Measurements from ENCODE around the gene WDR55. TPM values are rescaled to one million over a fixed set of nuclear protein-coding genes. Genes with fewer than 3 reads are reported as not detected.

Gene WDR55
- total and polyA plus RNA-seq, 2 of the 8 experiments (the other 6 are each of a cell fraction or from before 2014, with no cell fraction given) = 15.3 to 22.7 TPM

GRCh38 chr5:140674629-140675028, 9.9 kb downstream of the WDR55 start:
- Histone ChIP-seq H3K27ac (ENCODE audit: low read depth, low read length) (no peak overlapping the region), H2BK15ac (ENCODE audit: low read length) (no peak overlapping the region), H3K79me2 (ENCODE audit: control insufficient read depth in 1 of 2, insufficient read depth in 2 of 2, low read length in 2 of 2) (no peaks in the 10 kb centered on the region), H2AFZ (ENCODE audit: low read length) (no peak overlapping the region), H2AK5ac (ENCODE audit: low read depth, low read length) (no peak overlapping the region), H3K4ac (replicated peaks; ENCODE audit: insufficient read length, low read depth, low read length) (no peak overlapping the region), H3K4me2 (ENCODE audit: insufficient read depth in 1 of 2, low read depth in 2 of 2, low read length in 2 of 2) (no peak overlapping the region), H2BK120ac (replicated peaks; ENCODE audit: low read depth, low read length) (no peak overlapping the region), H3K23me2 (ENCODE audit: low read depth, low read length) (no peaks in the 10 kb centered on the region), H3K23ac (ENCODE audit: insufficient read length) (no peak overlapping the region), H2BK12ac (ENCODE audit: low read depth, low read length) (no peak overlapping the region), H3K79me1 (ENCODE audit: low read depth, low read length) (no peaks in the 10 kb centered on the region), H3K56ac (replicated peaks; ENCODE audit: insufficient read length, low read depth, low read length) (no peak overlapping the region), H3K4me3 (ENCODE audit: extremely low read depth in 1 of 4, insufficient read depth in 2 of 4, low read depth in 3 of 4, low read length in 4 of 4) (no peak overlapping the region), H4K20me1 (replicated peaks in 1 of 2; ENCODE audit: control insufficient read depth in 1 of 2, insufficient read depth in 2 of 2, low read length in 2 of 2) (peaks cover 0 to 2% of the 10 kb centered on the region in 2 experiments), H2BK5ac (ENCODE audit: low read depth, low read length) (no peak overlapping the region), H3K27me3 (replicated peaks in 1 of 4; ENCODE audit: control insufficient read depth in 3 of 4, extremely low read depth in 1 of 4, insufficient read depth in 3 of 4, low read length in 3 of 4) (no peaks in the 10 kb centered on the region), H3K18ac (ENCODE audit: extremely low read depth, low read length) (no peak overlapping the region), H4K8ac (ENCODE audit: extremely low read depth, insufficient read depth, low read length) (no peak overlapping the region), H4K91ac (replicated peaks; ENCODE audit: insufficient read length, low read length) (no peak overlapping the region), H4K5ac (ENCODE audit: insufficient read length, low read depth, low read length) (no peak overlapping the region), H2BK20ac (ENCODE audit: low read length) (no peak overlapping the region), H3K9ac (replicated peaks in 1 of 4; ENCODE audit: extremely low read depth in 1 of 4, low read depth in 3 of 4, low read length in 3 of 4) (no peak overlapping the region), H3K9me3 (ENCODE audit: insufficient read depth in 2 of 2, low read depth in 1 of 2, low read length in 1 of 2) (no peaks in the 10 kb centered on the region), H3K36me3 (ENCODE audit: control insufficient read depth in 2 of 4, insufficient read depth in 4 of 4, low read length in 3 of 4) (peaks cover 7 to 58% (median 39%) of the 10 kb centered on the region in 4 experiments; a peak in 7 of 8 replicates), H3K4me1 (replicated peaks in 1 of 4; ENCODE audit: control insufficient read depth in 3 of 4, insufficient read depth in 4 of 4, low read length in 3 of 4) (no peaks in the 10 kb centered on the region; a peak in 1 of 7 replicates), H3K14ac (ENCODE audit: insufficient read length) (no peak overlapping the region)
- FAIRE-seq = no peak
- no peak for DNase-seq (ENCODE audit: low read depth in 1 of 2, low spot score in 2 of 2)
- ChIA-PET CTCF (ENCODE audit: partially characterized antibody) (interaction anchor here (0.7 to 2.8 kb wide), 5 partner anchors 9 to 469 kb away, joined by 3 to 11 read pairs (median 3); partner anchors contain the start of genes HARS1 and HARS2), POLR2A (ENCODE audit: partially characterized antibody) (interaction anchor here (0.6 to 3.9 kb wide), 11 partner anchors 10 to 120 kb away, joined by 3 to 26 read pairs (median 5); partner anchors contain the start of genes HARS1, HARS2, IK and NDUFA2)
- WGBS, 2 experiments (ENCODE audit: extremely low coverage in 1 of 2, insufficient coverage in 1 of 2, insufficient read length in 1 of 2, insufficient replicate concordance in 2 of 2, low coverage in 1 of 2, low lambda C conversion rate in 2 of 2, missing lambda C conversion rate in 1 of 2) = 74% methylated on average over 4 of the region's 4 CpGs; no CpG with 5 or more reads in 1 of the 2 experiments
- TF ChIP-seq HDAC6 (IDR thresholded peaks at IDR 0.05; ENCODE audit: low read depth, low read length) (no peak), SIX5 (IDR thresholded peaks at IDR 0.05; ENCODE audit: low read depth, low read length) (no peak), SP1 (IDR thresholded peaks at IDR 0.05; ENCODE audit: low read depth, low read length) (no peak)

Data from H1 (cell line).